Activated T-helper 1 cell treated with anti-CD3 and anti-CD28 coated beads, Interleukin-12 subunit alpha, Interleukin-12 subunit beta, Interleukin-2, Interleukin-4 antibody, amounts not matched to agents 30 ng/mL and 10 ng/mL and 1 ng/mL, durations not matched to agents 14 hours and 24 hours and 36 hours (primary cell): ENCODE results near the gene SH3TC2. TPM values are rescaled to one million over a fixed set of nuclear protein-coding genes. Genes with fewer than 3 reads are reported as not detected.

ENCODE experiments used
- DNase-seq: peaks from one replicate; pipeline ENCODE4 v3.0.0; 2021; ENCODE audit warnings: low spot score
- H3K27ac Mint-ChIP-seq: one replicate; pipeline ENCODE4 v1.8.0; 2021; ENCODE audit warnings: mild to moderate bottlenecking, mixed read lengths
- H3K27me3 Mint-ChIP-seq: one replicate; pipeline ENCODE4 v1.8.0; 2022; ENCODE audit warnings: mild to moderate bottlenecking, moderate library complexity, mixed read lengths; ENCODE audit not compliant: insufficient read depth
- H3K36me3 Mint-ChIP-seq: one replicate; pipeline ENCODE4 v1.8.0; 2021; ENCODE audit warnings: low read depth, mixed read lengths
- H3K4me1 Mint-ChIP-seq: one replicate; pipeline ENCODE4 v1.8.0; 2021; ENCODE audit warnings: low read depth, mixed read lengths
- H3K4me3 Mint-ChIP-seq: one replicate; pipeline ENCODE4 v1.8.0; 2021; ENCODE audit warnings: mild to moderate bottlenecking, moderate library complexity, mixed read lengths
- H3K9me3 Mint-ChIP-seq: one replicate; pipeline ENCODE4 v1.8.0; 2021; ENCODE audit warnings: mixed read lengths
- intact Hi-C: fragments of 100-400 bp; cut with micrococcal nuclease; formaldehyde crosslinking; loops from one replicate; pipeline ENCODE4 v1.15.1; 2024
- total RNA-seq: library from RNA; stranded (reverse); gene quantifications from 2 replicates; pipeline ENCODE4 v1.2.3, GENCODE V29; 2022

Gene SH3TC2
- total RNA-seq, 1 donor from 2014 or later, result not detected

DNA sequence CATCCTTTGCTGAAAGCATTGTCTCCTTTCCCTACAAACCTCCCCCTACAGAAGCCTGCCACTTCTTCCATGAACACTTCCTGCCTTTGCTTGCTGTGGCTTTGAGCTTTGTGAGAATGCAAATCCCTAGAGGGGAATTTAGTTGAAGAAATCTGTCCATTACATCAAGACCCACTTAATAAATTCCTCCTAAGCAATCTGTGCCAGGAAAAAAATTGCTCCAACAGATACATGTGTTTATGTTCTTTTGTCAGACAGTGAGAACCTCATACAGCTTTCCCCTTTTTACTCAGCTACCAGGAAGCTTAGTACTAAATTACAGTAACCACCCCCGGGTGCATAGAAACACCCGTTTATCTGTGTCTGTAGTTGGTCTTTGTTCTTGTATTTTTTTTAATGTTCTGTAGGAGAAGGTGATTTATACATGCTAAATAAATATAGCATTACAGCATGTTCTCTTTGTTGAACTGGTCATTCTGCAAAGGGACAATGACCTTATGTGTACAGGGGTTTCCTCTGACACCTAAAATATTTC, 43.9 kb downstream of the SH3TC2 start:
- DNase-seq, result no peak
- Mint-ChIP-seq H3K4me1 (peaks cover 19% of the 10 kb centered on the region), H3K36me3 (no peaks in the 10 kb centered on the region), H3K27me3 (peaks cover 6% of the 10 kb centered on the region), H3K4me3 (no peak overlapping the region), H3K9me3 (peaks cover 6% of the 10 kb centered on the region), H3K27ac (peak overlapping the region; percentile 40)
- intact Hi-C loops, result loop anchor here (2.0 kb wide), 1 partner anchor 208 kb away; no protein-coding TSS in a partner anchor

DNA sequence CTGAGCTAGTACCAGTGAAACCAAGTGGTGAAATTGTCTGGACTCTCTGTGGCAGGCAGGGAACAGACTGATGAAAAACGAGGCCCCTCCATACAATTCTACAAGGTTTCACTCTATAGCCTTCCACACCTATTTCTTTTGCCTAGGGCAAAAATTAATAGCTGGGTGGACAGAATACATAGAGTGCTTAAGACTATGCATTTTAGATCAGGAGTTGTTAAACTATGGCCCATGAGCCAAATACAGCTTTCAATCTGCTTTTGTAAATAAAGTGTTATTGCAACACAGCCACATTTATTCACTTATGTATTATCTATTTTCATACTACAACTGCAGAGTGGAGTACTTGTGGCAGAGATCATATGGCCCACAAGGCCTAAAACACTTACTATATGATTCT, 45.2 kb downstream of the SH3TC2 start:
- no peak for DNase-seq
- intact Hi-C loops, result loop anchor here (2.0 kb wide), 1 partner anchor 207 kb away; no protein-coding TSS in a partner anchor
- Mint-ChIP-seq H3K4me1 (peaks cover 19% of the 10 kb centered on the region), H3K9me3 (peaks cover 6% of the 10 kb centered on the region), H3K36me3 (no peaks in the 10 kb centered on the region), H3K27ac (no peak overlapping the region), H3K27me3 (peaks cover 6% of the 10 kb centered on the region), H3K4me3 (no peak overlapping the region)

DNA sequence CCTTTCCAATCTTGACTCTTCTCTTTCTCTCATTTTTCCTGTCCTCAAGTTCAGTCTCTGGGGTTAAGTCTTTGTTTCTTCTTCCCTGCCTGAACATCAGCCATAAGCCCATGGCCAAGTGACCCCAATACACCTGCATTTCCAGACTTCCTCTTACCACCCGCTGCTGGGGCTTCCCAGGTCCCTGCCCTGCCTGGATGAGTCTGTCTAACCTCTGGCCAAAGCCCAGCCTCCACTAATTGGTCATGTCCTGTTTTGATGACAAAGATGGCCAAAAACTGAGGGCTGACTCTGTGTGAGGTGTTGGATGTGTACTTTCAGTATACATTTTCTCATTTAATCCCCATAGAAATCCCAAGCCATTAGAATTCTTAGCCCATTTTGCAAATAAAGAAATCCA, 47.3 kb downstream of the SH3TC2 start:
- Mint-ChIP-seq H3K4me1 (peaks cover 19% of the 10 kb centered on the region), H3K9me3 (no peaks in the 10 kb centered on the region), H3K27me3 (peaks cover 2% of the 10 kb centered on the region)

DNA sequence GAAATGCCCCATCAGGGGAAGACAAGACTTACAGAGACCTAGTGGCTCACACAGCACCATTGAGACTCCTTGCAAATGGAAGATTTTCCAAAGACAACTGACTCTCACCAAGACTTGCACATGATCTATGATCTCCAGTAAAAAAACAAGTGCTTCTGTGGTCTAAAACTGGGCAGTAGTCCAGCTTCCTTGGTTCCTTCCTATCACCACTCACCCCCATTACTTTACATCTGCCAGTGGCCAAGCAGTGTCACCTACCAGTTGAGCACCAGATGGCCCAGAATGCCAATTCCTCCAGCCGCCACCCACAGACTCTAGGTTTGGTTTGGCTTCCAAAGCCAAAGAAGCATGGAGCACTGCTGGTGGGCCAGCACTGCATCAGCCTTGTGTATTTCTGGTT, 47.7 kb downstream of the SH3TC2 start:
- no peaks in the 10 kb centered on the region for H3K9me3 Mint-ChIP-seq
- DNase-seq, result no peak
- no peak overlapping the region for H3K4me3 Mint-ChIP-seq
- H3K36me3 Mint-ChIP-seq, result no peaks in the 10 kb centered on the region
- peaks cover 19% of the 10 kb centered on the region for H3K4me1 Mint-ChIP-seq
- no peak overlapping the region for H3K27ac Mint-ChIP-seq
- no peaks in the 10 kb centered on the region for H3K27me3 Mint-ChIP-seq
- intact Hi-C loops, result no loop called here

More for the DNA sequence above, 47.3 kb downstream of the SH3TC2 start:
- intact Hi-C loops, result no loop called here
- Mint-ChIP-seq H3K27ac (no peak overlapping the region), H3K4me3 (no peak overlapping the region), H3K36me3 (no peaks in the 10 kb centered on the region)
- DNase-seq, result no peak

DNA sequence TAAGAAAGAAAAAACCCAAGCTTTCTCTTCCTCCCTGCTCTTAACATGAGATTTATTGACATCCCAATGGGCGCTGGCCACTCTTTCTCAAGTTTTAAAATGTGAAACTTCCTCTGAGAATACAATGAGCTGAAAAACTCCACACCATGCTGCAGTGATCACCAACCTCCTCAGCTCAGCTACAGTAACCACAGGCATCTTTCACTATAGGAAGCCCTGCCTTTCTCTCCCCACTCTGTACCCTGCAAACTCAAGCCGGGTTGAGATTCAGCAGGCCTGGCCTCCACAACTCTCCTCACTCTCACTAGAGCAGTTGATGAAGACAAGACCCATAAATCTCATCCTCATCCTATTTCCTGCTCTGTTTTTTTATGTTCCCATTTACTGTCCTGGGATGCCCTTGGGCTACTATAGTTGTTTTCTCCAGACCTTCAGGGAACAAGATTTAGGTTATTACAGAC, 48.3 kb downstream of the SH3TC2 start:
- no peak overlapping the region for H3K4me3 Mint-ChIP-seq
- intact Hi-C loops, result no loop called here

GRCh38 chr5:149013796-149014195, 49.1 kb downstream of the SH3TC2 start:
- Mint-ChIP-seq H3K9me3 (no peaks in the 10 kb centered on the region), H3K4me1 (peaks cover 8% of the 10 kb centered on the region), H3K27ac (no peak overlapping the region), H3K36me3 (no peaks in the 10 kb centered on the region), H3K27me3 (no peaks in the 10 kb centered on the region), H3K4me3 (no peak overlapping the region)
- intact Hi-C loops, result no loop called here
- DNase-seq, result no peak

More for the DNA sequence above, 48.3 kb downstream of the SH3TC2 start:
- Mint-ChIP-seq H3K27me3 (no peaks in the 10 kb centered on the region), H3K27ac (no peak overlapping the region), H3K36me3 (no peaks in the 10 kb centered on the region), H3K4me1 (peaks cover 16% of the 10 kb centered on the region), H3K9me3 (no peaks in the 10 kb centered on the region)
- no peak for DNase-seq

DNA sequence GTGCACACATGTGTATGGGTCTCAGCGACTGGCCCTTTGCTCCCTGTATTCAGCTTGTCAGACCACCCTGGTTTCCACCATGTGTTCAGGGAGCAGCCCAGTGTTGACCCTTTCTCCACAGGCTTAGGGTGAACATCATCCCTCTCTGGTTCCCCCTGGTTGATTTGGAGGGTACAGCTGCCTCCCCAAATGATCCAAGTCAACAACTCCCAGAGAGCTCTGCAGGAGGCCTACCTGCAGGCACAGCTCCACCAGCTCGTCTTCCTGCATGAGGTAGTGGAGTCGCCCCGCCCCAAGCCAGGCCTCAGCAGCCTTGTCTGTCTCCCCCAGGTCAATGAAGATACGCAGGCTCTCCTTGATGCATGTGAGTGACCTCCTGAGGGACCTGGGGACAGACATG, 50.5 kb downstream of the SH3TC2 start:
- Mint-ChIP-seq H3K4me3 (no peak overlapping the region), H3K27me3 (no peaks in the 10 kb centered on the region), H3K27ac (no peak overlapping the region), H3K4me1 (no peaks in the 10 kb centered on the region), H3K36me3 (no peaks in the 10 kb centered on the region), H3K9me3 (no peaks in the 10 kb centered on the region)
- intact Hi-C loops, result no loop called here
- DNase-seq, result no peak

GRCh38 chr5:149011728-149012127, 51.1 kb downstream of the SH3TC2 start:
- Mint-ChIP-seq H3K4me3 (no peak overlapping the region), H3K36me3 (no peaks in the 10 kb centered on the region)

DNA sequence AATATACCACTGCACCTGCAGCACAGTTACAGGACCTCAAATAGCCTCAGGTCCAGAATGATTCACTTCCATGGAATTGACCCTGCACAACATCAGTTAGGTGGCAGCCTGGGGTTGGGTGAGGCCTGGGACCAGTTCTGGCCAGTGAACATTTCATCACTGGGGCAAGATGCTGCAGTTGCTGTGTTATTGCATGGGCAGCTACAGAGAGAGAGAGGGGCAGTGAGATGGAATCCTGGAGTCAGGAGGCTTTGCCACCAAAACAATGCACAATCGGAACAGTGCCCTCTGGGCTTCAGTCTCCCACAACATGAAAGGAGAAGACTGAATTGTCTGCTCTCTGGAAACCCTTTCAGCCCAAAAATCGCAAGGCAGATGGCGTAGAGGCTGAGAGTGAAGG, 51.8 kb downstream of the SH3TC2 start:
- Mint-ChIP-seq H3K9me3 (no peaks in the 10 kb centered on the region), H3K4me3 (no peak overlapping the region)
- DNase-seq, result no peak

More at GRCh38 chr5:149011728-149012127, 51.1 kb downstream of the SH3TC2 start:
- intact Hi-C loops, result no loop called here
- DNase-seq, result no peak
- no peaks in the 10 kb centered on the region for H3K9me3 Mint-ChIP-seq
- no peak overlapping the region for H3K27ac Mint-ChIP-seq
- no peaks in the 10 kb centered on the region for H3K4me1 Mint-ChIP-seq
- H3K27me3 Mint-ChIP-seq, result no peaks in the 10 kb centered on the region

DNA sequence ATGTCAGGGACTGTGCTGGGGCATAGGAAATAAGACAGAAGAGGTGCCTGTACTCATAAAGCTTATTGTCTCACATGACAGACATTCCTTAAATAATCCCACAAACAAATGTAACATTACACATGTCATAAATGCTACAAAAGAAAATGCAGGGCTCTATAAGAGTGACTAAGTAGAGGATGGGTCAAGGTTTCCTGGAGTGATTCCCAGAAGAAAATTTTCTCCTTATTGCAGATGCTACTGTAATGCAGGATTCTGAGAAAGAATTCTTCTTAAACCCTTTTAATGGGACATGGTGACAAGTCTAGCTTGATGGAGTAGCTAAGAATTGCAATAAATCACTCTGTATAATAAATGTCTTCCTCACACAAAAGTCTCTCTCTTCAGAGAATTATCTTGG, 55.7 kb downstream of the SH3TC2 start:
- H3K27ac Mint-ChIP-seq, result no peak overlapping the region
- H3K27me3 Mint-ChIP-seq, result no peaks in the 10 kb centered on the region
- intact Hi-C loops, result no loop called here
- H3K9me3 Mint-ChIP-seq, result no peaks in the 10 kb centered on the region
- no peaks in the 10 kb centered on the region for H3K36me3 Mint-ChIP-seq
- peaks cover 7% of the 10 kb centered on the region for H3K4me1 Mint-ChIP-seq
- H3K4me3 Mint-ChIP-seq, result no peak overlapping the region
- no peak for DNase-seq

More for the DNA sequence above, 51.8 kb downstream of the SH3TC2 start:
- no peak overlapping the region for H3K27ac Mint-ChIP-seq
- H3K4me1 Mint-ChIP-seq, result no peaks in the 10 kb centered on the region
- no peaks in the 10 kb centered on the region for H3K36me3 Mint-ChIP-seq
- no peaks in the 10 kb centered on the region for H3K27me3 Mint-ChIP-seq
- intact Hi-C loops, result no loop called here

DNA sequence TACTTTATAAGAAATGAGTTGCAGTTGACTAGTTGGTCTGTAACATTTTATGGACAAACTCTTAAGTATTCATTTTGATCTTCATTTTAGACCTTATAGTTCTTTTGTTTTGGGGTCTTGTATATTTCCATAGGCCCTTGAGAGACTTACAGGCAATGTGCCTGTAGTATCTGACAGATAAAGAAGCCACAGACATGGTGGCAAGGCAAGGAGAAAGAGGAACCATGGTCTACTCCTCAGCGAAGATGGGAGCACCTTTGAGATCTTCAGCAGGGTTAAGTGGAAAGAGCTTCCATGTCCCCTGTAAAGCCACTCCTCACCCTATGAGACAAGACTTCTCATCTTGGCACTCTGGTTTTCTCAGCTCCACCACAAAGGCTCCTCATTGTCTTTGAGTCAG, 56.4 kb downstream of the SH3TC2 start:
- no peaks in the 10 kb centered on the region for H3K27me3 Mint-ChIP-seq
- H3K9me3 Mint-ChIP-seq, result no peaks in the 10 kb centered on the region
- H3K4me1 Mint-ChIP-seq, result peaks cover 7% of the 10 kb centered on the region
- no peak for DNase-seq
- intact Hi-C loops, result no loop called here
- H3K27ac Mint-ChIP-seq, result no peak overlapping the region
- no peak overlapping the region for H3K4me3 Mint-ChIP-seq
- H3K36me3 Mint-ChIP-seq, result no peaks in the 10 kb centered on the region

DNA sequence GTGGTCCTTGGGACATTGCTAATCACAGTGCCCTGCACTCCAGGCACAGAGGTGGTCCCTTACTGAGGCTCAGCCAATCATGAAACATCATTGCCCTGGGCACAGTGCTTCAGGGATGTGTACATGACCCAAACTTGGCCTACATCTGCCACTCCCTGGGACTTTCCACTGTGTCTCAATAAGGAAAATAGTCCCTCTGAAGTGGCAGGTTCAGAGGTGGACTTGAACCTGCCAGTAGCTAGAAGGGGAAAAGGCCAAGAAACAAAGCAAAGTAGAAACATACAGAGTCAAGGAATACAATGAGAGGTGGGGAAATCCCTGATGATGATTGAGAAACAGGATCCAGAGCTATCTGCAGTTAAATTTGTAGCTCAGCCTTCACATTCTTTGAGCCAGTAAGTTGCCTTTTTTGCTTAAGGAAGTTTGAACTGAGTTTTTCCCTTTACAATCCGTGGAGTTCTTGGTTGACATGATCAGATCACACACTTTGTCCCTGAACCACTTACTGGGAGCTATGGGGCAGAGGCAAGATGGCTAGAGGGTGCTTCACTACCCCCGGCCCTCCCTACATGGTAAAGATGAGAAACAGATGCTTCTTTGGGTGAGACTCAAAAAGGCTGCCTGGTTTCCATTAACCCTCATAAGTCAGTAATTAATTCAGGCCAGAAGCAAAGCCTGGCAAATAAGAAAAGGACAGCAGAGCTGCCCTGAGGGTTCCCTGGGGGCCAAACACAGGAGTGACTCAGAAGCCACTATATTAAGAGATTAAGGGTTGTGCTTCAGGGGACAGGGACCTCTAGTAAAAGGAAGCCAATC, 57.6 kb downstream of the SH3TC2 start:
- peaks cover 2% of the 10 kb centered on the region for H3K27me3 Mint-ChIP-seq
- no peaks in the 10 kb centered on the region for H3K9me3 Mint-ChIP-seq
- no peak for DNase-seq
- H3K4me3 Mint-ChIP-seq, result no peak overlapping the region
- intact Hi-C loops, result no loop called here
- peaks cover 7% of the 10 kb centered on the region for H3K4me1 Mint-ChIP-seq
- no peak overlapping the region for H3K27ac Mint-ChIP-seq
- no peaks in the 10 kb centered on the region for H3K36me3 Mint-ChIP-seq

DNA sequence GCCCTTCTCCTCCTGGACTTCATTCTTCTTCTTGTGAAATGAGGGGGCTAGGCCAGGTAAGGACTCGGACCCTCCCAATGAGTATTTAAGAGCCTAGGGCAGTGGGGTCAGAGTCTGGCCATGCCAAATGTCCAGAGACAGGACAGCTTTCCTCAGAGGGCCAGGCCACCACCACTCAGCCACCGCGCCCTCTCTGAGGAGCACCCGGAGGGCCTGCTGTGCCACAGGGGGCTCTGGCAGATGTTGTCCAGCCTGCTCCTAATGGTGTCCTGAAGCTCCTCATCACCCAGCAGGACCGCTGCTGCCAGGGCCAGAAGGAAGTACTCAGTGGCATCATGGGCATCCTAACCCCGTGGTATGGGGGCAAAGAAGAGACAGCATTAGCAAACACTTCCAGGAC, 58.3 kb downstream of the SH3TC2 start:
- Mint-ChIP-seq H3K4me1 (peaks cover 7% of the 10 kb centered on the region), H3K27ac (no peak overlapping the region), H3K36me3 (no peaks in the 10 kb centered on the region), H3K9me3 (no peaks in the 10 kb centered on the region), H3K27me3 (peaks cover 2% of the 10 kb centered on the region), H3K4me3 (no peak overlapping the region)
- DNase-seq, result no peak
- intact Hi-C loops, result no loop called here
